HCT116 (cell line): ENCODE results near the gene ACACB. TPM values are rescaled to one million over a fixed set of nuclear protein-coding genes. Genes with fewer than 3 reads are reported as not detected.

Experiments used
- ATAC-seq: fragments of 200-7000 bp; cut with Tn5 transposase; 2 replicates; pipeline ENCODE4 v1.9.1; 2020; ENCODE audit warnings: mild to moderate bottlenecking, moderate library complexity
- BruUV-seq: library from RNA; stranded (reverse); fragments of 400-500 nt; replicated peaks from 2 replicates; lab custom pipeline; 2021; lab: Mats Ljungman, UMichigan
- CTCF ChIA-PET: fragments of 300-600 bp; sonication (Branson Sonifier 250); formaldehyde crosslinking; loops from one replicate; lab custom pipeline; 2021; ENCODE audit warnings: antibody characterized with exemption; lab: Charles Lee
- POLR2A ChIA-PET: fragments of 300-600, 350-600 bp; sonication (Branson Sonifier 250); formaldehyde crosslinking; loops from one replicate; lab custom pipeline; 2021; ENCODE audit warnings: antibody characterized with exemption; lab: Charles Lee
- RAD21 ChIA-PET, 2 experiments: fragments of 300-600 bp; sonication (Branson Sonifier 250); formaldehyde crosslinking; loops; one replicate each; lab custom pipeline; 2023; ENCODE audit warnings: low total read pairs in 2 of 2; ENCODE audit not compliant: uncharacterized antibody in 2 of 2, unreplicated experiment in 2 of 2, low non-redundant PET in 1 of 2; lab: Charles Lee
- DNase-seq: peaks from one replicate; pipeline ENCODE4 v3.0.0-alpha.2; 2010; ENCODE audit warnings: low read depth, low spot score
- H2AFZ ChIP-seq: fragments of 200-600 bp; shearing (Covaris generic), sonication (generic); 2 replicates; pipeline ENCODE4 v1.6.1; 2017; ENCODE audit warnings: low read depth, mixed run types, mixed read lengths, antibody characterized with exemption, low read length; ENCODE audit not compliant: poor library complexity, severe bottlenecking
- H3K27ac ChIP-seq: 2 replicates; pipeline ENCODE4 v1.5.1; 2012; ENCODE audit warnings: low read depth, low read length
- H3K27me3 ChIP-seq: fragments of 200-600 bp; sonication (generic); 2 replicates; pipeline ENCODE4 v1.6.1; 2016; ENCODE audit warnings: mixed run types, low read length, mixed read lengths; ENCODE audit not compliant: insufficient read depth
- H3K36me3 ChIP-seq, 2 experiments: fragments of 200-500 bp in 1 of 2; fragments of 200-600 bp in 1 of 2; sonication (Bioruptor generic) in 1 of 2; sonication (generic) in 1 of 2; 2 replicates each; pipeline versions ENCODE4 v1.5.1 to v1.6.1; 2014 to 2016; ENCODE audit warnings: low read length in 2 of 2, inconsistent platforms in 1 of 2, mixed read lengths in 1 of 2, mixed run types in 1 of 2; ENCODE audit not compliant: insufficient read depth in 2 of 2, control insufficient read depth in 1 of 2
- H3K4me1 ChIP-seq, 2 experiments: fragments of 200-600 bp in 1 of 2; sonication (generic) in 1 of 2; 2 replicates each; pipeline versions ENCODE4 v1.5.1 to v1.6.1; 2012 to 2017; ENCODE audit warnings: low read length in 2 of 2, inconsistent platforms in 1 of 2, mild to moderate bottlenecking in 1 of 2, mixed read lengths in 1 of 2, mixed run types in 1 of 2, moderate library complexity in 1 of 2; ENCODE audit not compliant: insufficient read depth in 2 of 2, control insufficient read depth in 1 of 2
- H3K4me2 ChIP-seq: fragments of 200-600 bp; sonication (generic); 2 replicates; pipeline ENCODE4 v1.6.1; 2017; ENCODE audit warnings: mixed run types, low read length, mixed read lengths
- H3K4me3 ChIP-seq, 2 experiments: fragments of 200-600 bp in 1 of 2; sonication (generic) in 1 of 2; replicated peaks in 1 of 2; 2 replicates each; pipeline ENCODE4 v1.5.1; 2011 to 2016; ENCODE audit warnings: low read length in 2 of 2, control low read depth in 1 of 2, low read depth in 1 of 2, mild to moderate bottlenecking in 1 of 2, mixed read lengths in 1 of 2, mixed run types in 1 of 2
- H3K79me2 ChIP-seq: fragments of 200-600 bp; sonication (generic); 2 replicates; pipeline ENCODE4 v1.6.1; 2017; ENCODE audit warnings: mild to moderate bottlenecking, mixed run types, low read length, moderate library complexity, mixed read lengths; ENCODE audit not compliant: insufficient read depth
- H3K9ac ChIP-seq: fragments of 200-600 bp; sonication (generic); 2 replicates; pipeline ENCODE4 v1.6.1; 2016; ENCODE audit warnings: low read length, mixed read lengths
- H3K9me2 ChIP-seq: fragments of 200-600 bp; sonication (generic), shearing (Covaris generic); 2 replicates; pipeline ENCODE4 v1.6.1; 2017; ENCODE audit warnings: mixed run types, mild to moderate bottlenecking, moderate library complexity; ENCODE audit not compliant: insufficient read depth
- H3K9me3 ChIP-seq, 2 experiments: fragments of 200-500 bp in 1 of 2; fragments of 200-600 bp in 1 of 2; sonication (Bioruptor generic) in 1 of 2; sonication (generic) in 1 of 2; 2 replicates each; pipeline ENCODE4 v1.6.1; 2014 to 2017; ENCODE audit warnings: low read length in 2 of 2, mixed read lengths in 2 of 2, inconsistent platforms in 1 of 2, low read depth in 1 of 2, mild to moderate bottlenecking in 1 of 2, mixed run types in 1 of 2, moderate library complexity in 1 of 2; ENCODE audit not compliant: control insufficient read depth in 1 of 2, insufficient read depth in 1 of 2
- H4K20me1 ChIP-seq: fragments of 200-600 bp; sonication (generic), shearing (Covaris generic); 2 replicates; pipeline ENCODE4 v1.6.1; 2017; ENCODE audit warnings: mixed run types, mild to moderate bottlenecking, moderate library complexity; ENCODE audit not compliant: insufficient read depth
- CBX3 ChIP-seq: IDR thresholded peaks from 2 replicates; pipeline ENCODE4 v1.6.1; 2012; ENCODE audit warnings: low read depth
- CEBPB ChIP-seq: IDR thresholded peaks from 2 replicates; pipeline ENCODE4 v1.6.1; 2012; ENCODE audit warnings: low read depth
- EGR1 ChIP-seq: IDR thresholded peaks from 2 replicates; pipeline ENCODE4 v1.6.1; 2012; ENCODE audit warnings: low read depth
- EZH2phosphoT487 ChIP-seq: fragments of 200-600 bp; IDR thresholded peaks from 2 replicates; pipeline ENCODE4 v1.6.1; 2018; ENCODE audit warnings: antibody characterized with exemption, borderline replicate concordance
- FOSL1 ChIP-seq: IDR thresholded peaks from 2 replicates; pipeline ENCODE4 v1.6.1; 2012; ENCODE audit warnings: low read depth
- JUND ChIP-seq: IDR thresholded peaks from 2 replicates; pipeline ENCODE4 v1.6.1; 2012
- POLR2A ChIP-seq: IDR thresholded peaks from 2 replicates; pipeline ENCODE4 v1.7.0; 2011; ENCODE audit warnings: borderline replicate concordance; ENCODE audit not compliant: insufficient read depth, insufficient read length; ENCODE audit errors: extremely low read depth
- RAD21 ChIP-seq: IDR thresholded peaks from 2 replicates; pipeline ENCODE4 v1.6.1; 2012; ENCODE audit warnings: low read depth, mild to moderate bottlenecking
- SIN3A ChIP-seq: IDR thresholded peaks from 2 replicates; pipeline ENCODE4 v1.6.1; 2012; ENCODE audit warnings: low read depth
- SRF ChIP-seq: IDR thresholded peaks from 2 replicates; pipeline ENCODE4 v1.6.1; 2012; ENCODE audit warnings: low read depth
- TCF7L2 ChIP-seq: IDR thresholded peaks from 2 replicates; pipeline ENCODE4 v1.7.0; 2011; ENCODE audit warnings: borderline replicate concordance, inconsistent platforms; ENCODE audit not compliant: insufficient read depth, insufficient read length; ENCODE audit errors: extremely low read depth
- ZFX ChIP-seq: fragments of 450-650 bp; IDR thresholded peaks from 2 replicates; pipeline ENCODE4 v1.6.1; 2017
- intact Hi-C: fragments of 100-400 bp; cut with micrococcal nuclease; formaldehyde crosslinking; loops from 2 replicates; pipeline ENCODE4 v1.10.0; 2022
- total RNA-seq: library from RNA; stranded (reverse); gene quantifications from one replicate; pipeline ENCODE4 v1.2.1, GENCODE V29; 2021; ENCODE audit not compliant: unreplicated experiment
- TF ChIP-seq, protein P1 (sequence below): IDR thresholded peaks from 2 replicates; pipeline ENCODE4 v1.6.1; 2012
- TF ChIP-seq, protein P2 (sequence below), 3 experiments: fragments of 200-600 bp in 1 of 3; sonication (generic) in 1 of 3; IDR thresholded peaks in 2 of 3; conservative IDR thresholded peaks in 1 of 3; 2 replicates each; pipeline ENCODE4 v1.5.1; 2012 to 2017; ENCODE audit warnings: low read depth in 2 of 3, low read length in 2 of 3, antibody characterized with exemption in 1 of 3, borderline replicate concordance in 1 of 3, control low read depth in 1 of 3, mild to moderate bottlenecking in 1 of 3, mixed read lengths in 1 of 3, mixed run types in 1 of 3, moderate library complexity in 1 of 3; ENCODE audit not compliant: insufficient read depth in 1 of 3
- TF ChIP-seq, protein P3 (sequence below): IDR thresholded peaks from 2 replicates; pipeline ENCODE4 v1.6.1; 2011; ENCODE audit warnings: mild to moderate bottlenecking, low read length, moderate library complexity; ENCODE audit not compliant: insufficient replicate concordance; ENCODE audit errors: extremely low read depth

ACACB gene
- total RNA-seq, 1 experiment from 2014 or later = 11.1 TPM

DNA sequence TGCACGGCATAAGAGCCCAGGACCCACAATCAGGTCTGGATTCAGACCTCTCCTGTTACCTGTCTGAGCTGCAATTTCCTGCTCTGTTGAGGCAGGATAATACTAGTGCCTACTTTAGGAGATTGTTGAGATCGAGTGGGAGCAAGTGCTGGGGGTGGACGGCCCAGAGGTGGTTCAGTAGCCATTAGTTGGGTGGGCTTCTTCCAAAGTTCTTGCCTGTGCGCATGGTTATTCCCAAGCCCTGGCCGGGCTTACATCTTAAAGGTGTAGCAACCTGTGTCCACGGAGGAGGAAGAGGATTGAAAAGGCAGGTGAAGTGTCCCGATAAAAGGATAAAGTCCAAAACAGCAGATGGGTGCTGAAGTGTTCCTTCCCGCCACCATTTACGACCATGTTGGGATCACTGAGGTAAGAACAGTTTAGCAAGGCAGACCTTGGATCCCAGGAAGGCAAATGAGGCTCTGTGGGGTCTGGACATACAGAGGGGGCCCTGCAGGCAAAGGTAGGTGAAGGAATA lies 33.8 kb downstream of the ACACB start:
- Histone ChIP-seq H3K9ac (no peak overlapping the region), H3K4me3 (no peak overlapping the region), H2AFZ (no peak overlapping the region), H4K20me1 (no peaks in the 10 kb centered on the region), H3K9me3 (no peaks in the 10 kb centered on the region), H3K79me2 (no peaks in the 10 kb centered on the region), H3K4me2 (no peak overlapping the region), H3K27me3 (0 out of 2 replicates have a peak, but pooled peaks cover 3% of the 10 kb centered on the region), H3K27ac (no peak overlapping the region), H3K9me2 (no peaks in the 10 kb centered on the region), H3K4me1 (peaks cover 2 to 12% of the 10 kb centered on the region in 2 experiments; a peak in 3 of 4 replicates), H3K36me3 (no peaks in the 10 kb centered on the region)
- TF ChIP-seq, protein P1, sequence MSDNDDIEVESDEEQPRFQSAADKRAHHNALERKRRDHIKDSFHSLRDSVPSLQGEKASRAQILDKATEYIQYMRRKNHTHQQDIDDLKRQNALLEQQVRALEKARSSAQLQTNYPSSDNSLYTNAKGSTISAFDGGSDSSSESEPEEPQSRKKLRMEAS = no peak
- TF ChIP-seq FOSL1 (no peak), CEBPB (no peak), EGR1 (no peak), EZH2phosphoT487 (no peak), CBX3 (no peak), RAD21 (no peak), POLR2A (no peak), ZFX (no peak), JUND (no peak), SIN3A (no peak), SRF (no peak), TCF7L2 (no peak)
- TF ChIP-seq, protein P2, sequence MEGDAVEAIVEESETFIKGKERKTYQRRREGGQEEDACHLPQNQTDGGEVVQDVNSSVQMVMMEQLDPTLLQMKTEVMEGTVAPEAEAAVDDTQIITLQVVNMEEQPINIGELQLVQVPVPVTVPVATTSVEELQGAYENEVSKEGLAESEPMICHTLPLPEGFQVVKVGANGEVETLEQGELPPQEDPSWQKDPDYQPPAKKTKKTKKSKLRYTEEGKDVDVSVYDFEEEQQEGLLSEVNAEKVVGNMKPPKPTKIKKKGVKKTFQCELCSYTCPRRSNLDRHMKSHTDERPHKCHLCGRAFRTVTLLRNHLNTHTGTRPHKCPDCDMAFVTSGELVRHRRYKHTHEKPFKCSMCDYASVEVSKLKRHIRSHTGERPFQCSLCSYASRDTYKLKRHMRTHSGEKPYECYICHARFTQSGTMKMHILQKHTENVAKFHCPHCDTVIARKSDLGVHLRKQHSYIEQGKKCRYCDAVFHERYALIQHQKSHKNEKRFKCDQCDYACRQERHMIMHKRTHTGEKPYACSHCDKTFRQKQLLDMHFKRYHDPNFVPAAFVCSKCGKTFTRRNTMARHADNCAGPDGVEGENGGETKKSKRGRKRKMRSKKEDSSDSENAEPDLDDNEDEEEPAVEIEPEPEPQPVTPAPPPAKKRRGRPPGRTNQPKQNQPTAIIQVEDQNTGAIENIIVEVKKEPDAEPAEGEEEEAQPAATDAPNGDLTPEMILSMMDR (IDR thresholded peaks at IDR 0.05 in 2 of 3, conservative IDR thresholded peaks at IDR 0.05 in 1 of 3; ENCODE audit: borderline replicate concordance in 1 of 3, insufficient read depth in 1 of 3, low read depth in 2 of 3, low read length in 2 of 3) = no peak
- TF ChIP-seq, protein P3, sequence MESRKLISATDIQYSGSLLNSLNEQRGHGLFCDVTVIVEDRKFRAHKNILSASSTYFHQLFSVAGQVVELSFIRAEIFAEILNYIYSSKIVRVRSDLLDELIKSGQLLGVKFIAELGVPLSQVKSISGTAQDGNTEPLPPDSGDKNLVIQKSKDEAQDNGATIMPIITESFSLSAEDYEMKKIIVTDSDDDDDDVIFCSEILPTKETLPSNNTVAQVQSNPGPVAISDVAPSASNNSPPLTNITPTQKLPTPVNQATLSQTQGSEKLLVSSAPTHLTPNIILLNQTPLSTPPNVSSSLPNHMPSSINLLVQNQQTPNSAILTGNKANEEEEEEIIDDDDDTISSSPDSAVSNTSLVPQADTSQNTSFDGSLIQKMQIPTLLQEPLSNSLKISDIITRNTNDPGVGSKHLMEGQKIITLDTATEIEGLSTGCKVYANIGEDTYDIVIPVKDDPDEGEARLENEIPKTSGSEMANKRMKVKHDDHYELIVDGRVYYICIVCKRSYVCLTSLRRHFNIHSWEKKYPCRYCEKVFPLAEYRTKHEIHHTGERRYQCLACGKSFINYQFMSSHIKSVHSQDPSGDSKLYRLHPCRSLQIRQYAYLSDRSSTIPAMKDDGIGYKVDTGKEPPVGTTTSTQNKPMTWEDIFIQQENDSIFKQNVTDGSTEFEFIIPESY = no peak
- RAD21 ChIA-PET = no interaction called here
- CTCF ChIA-PET = no interaction called here
- ATAC-seq (no peak), DNase-seq (no peak)
- POLR2A ChIA-PET = no interaction called here
- intact Hi-C loops = no loop called here
- BruUV-seq = no TSS peak
